Measurements from ENCODE around the gene APH1B.

DNA sequence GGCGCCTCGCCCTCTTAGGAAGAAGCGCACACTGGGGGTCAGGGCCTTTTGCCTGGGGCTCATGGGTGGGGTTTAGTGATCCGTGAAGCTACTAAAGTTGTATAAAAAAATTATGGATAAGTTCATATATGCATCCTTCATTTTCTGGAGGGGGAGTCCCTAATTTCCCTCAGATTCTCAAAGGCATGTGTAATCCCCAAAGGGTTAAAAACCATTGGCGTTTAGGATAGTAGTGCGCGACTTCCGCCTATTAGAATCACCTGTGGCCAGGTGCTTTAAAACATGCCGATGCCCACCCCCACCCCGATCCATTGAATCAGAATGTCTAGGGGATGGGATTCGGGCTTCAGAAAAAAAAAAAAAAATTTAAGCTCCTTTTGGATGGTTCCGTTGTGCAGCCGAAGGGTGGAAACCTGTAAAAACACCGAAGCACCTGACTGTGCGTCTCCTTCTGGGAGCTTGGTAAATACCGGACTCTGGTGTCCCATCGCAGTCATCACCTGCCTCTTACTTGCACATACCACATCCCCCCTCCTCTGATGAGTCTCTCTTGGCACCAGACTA, 570 bp downstream of the APH1B start:
- no peak for TF ChIP-seq SMC3 (IDR thresholded peaks at IDR 0.05; ENCODE audit: low read depth, low read length)
- no peak for TF ChIP-seq CEBPB (IDR thresholded peaks at IDR 0.05; ENCODE audit: low read depth, low read length)
- TF ChIP-seq, protein P1, sequence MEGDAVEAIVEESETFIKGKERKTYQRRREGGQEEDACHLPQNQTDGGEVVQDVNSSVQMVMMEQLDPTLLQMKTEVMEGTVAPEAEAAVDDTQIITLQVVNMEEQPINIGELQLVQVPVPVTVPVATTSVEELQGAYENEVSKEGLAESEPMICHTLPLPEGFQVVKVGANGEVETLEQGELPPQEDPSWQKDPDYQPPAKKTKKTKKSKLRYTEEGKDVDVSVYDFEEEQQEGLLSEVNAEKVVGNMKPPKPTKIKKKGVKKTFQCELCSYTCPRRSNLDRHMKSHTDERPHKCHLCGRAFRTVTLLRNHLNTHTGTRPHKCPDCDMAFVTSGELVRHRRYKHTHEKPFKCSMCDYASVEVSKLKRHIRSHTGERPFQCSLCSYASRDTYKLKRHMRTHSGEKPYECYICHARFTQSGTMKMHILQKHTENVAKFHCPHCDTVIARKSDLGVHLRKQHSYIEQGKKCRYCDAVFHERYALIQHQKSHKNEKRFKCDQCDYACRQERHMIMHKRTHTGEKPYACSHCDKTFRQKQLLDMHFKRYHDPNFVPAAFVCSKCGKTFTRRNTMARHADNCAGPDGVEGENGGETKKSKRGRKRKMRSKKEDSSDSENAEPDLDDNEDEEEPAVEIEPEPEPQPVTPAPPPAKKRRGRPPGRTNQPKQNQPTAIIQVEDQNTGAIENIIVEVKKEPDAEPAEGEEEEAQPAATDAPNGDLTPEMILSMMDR (conservative IDR thresholded peaks at IDR 0.05; ENCODE audit: low read depth, low read length), result no peak
- TF ChIP-seq POLR2A (IDR thresholded peaks at IDR 0.05; ENCODE audit: low read depth, low read length), result no peak

All from IMR-90 (cell line).